ENCODE results near the gene EXTL2.
"Not testable (repeated sequence)": the region's sequence is repeated elsewhere in the genome, so short reads cannot be mapped to it uniquely, and the experiment has no call there.

Gene EXTL2

GRCh38 chr1:100894603-100895539 lies at the start of gene EXTL2:
TSS of gene EXTL2 (minus strand) at chr1:100894842. CDS start at chr1:100888757, 6,085 bp downstream.
- DNase-seq = peak; percentile 83

GRCh38 chr1:100943533-100943932 lies 48.9 kb upstream of the EXTL2 start:
- DNase-seq = no peak

GRCh38 chr1:100942304-100943046 lies 47.8 kb upstream of the EXTL2 start:
- no peak for DNase-seq

GRCh38 chr1:100941580-100942216 lies 47.1 kb upstream of the EXTL2 start:
- no peak for DNase-seq

GRCh38 chr1:100941098-100941527 lies 46.5 kb upstream of the EXTL2 start:
- no peak for DNase-seq

GRCh38 chr1:100936194-100936967 lies 41.7 kb upstream of the EXTL2 start:
- DNase-seq = no peak

GRCh38 chr1:100933555-100933954 lies 38.9 kb upstream of the EXTL2 start:
- DNase-seq = not testable (repeated sequence)

GRCh38 chr1:100931716-100932115 lies 37.1 kb upstream of the EXTL2 start:
- no peak for DNase-seq

- no peak for DNase-seq
Measured at GRCh38 chr1:100930494-100930893, 35.9 kb upstream of the EXTL2 start.

GRCh38 chr1:100928128-100928527 lies 33.5 kb upstream of the EXTL2 start:
- no peak for DNase-seq

- no peak for DNase-seq
Measured at GRCh38 chr1:100927276-100927675, 32.6 kb upstream of the EXTL2 start.

GRCh38 chr1:100926240-100926639 lies 31.6 kb upstream of the EXTL2 start:
- DNase-seq = no peak

GRCh38 chr1:100924991-100925390 lies 30.3 kb upstream of the EXTL2 start:
- DNase-seq = no peak

GRCh38 chr1:100924212-100924611 lies 29.6 kb upstream of the EXTL2 start:
- DNase-seq = no peak

- peak; percentile 45 for DNase-seq
Measured at GRCh38 chr1:100921110-100921706, 26.6 kb upstream of the EXTL2 start.

- no peak for DNase-seq
Measured at GRCh38 chr1:100912019-100912418, 17.4 kb upstream of the EXTL2 start.

- no peak for DNase-seq
Measured at GRCh38 chr1:100909018-100909417, 14.4 kb upstream of the EXTL2 start.

GRCh38 chr1:100907887-100908286 lies 13.2 kb upstream of the EXTL2 start:
- no peak for DNase-seq

- no peak for DNase-seq
Measured at GRCh38 chr1:100905181-100905580, 10.5 kb upstream of the EXTL2 start.

- DNase-seq = no peak
Measured at GRCh38 chr1:100904528-100904927, 9.9 kb upstream of the EXTL2 start.

- no peak for DNase-seq
Measured at GRCh38 chr1:100903777-100904176, 9.1 kb upstream of the EXTL2 start.

GRCh38 chr1:100902365-100902764 lies 7.7 kb upstream of the EXTL2 start:
- no peak for DNase-seq

Data from NCI-H526 treated with DMSO at 0.1 percent for 48 hours (cell line).